Liver (tissue), 9 donors: ENCODE results near the gene CPLANE2. TPM values are rescaled to one million over a fixed set of nuclear protein-coding genes. Genes with fewer than 3 reads are reported as not detected.

ENCODE experiments used
- DNase-seq: peaks from one replicate; pipeline ENCODE4 v3.0.0-alpha.2; 2017; ENCODE audit warnings: low spot score
- H3K27ac ChIP-seq, 2 donors: one replicate each; pipeline ENCODE4 v1.7.0; 2013; ENCODE audit warnings: inconsistent platforms in 2 of 2, low read length in 2 of 2, control low read depth in 1 of 2, low read depth in 1 of 2, mild to moderate bottlenecking in 1 of 2
- H3K27me3 ChIP-seq, 4 donors: one replicate each; pipeline versions ENCODE4 v1.6.1 to v1.7.0; 2013; ENCODE audit warnings: low read length in 3 of 4, inconsistent platforms in 1 of 4, mild to moderate bottlenecking in 1 of 4, moderate library complexity in 1 of 4; ENCODE audit not compliant: control insufficient read depth in 4 of 4, insufficient read depth in 4 of 4
- H3K36me3 ChIP-seq, 4 donors: one replicate each; pipeline versions ENCODE4 v1.6.1 to v1.7.0; 2013; ENCODE audit warnings: low read length in 3 of 4, mild to moderate bottlenecking in 3 of 4, low read depth in 1 of 4, moderate library complexity in 1 of 4; ENCODE audit not compliant: control insufficient read depth in 4 of 4, insufficient read depth in 3 of 4
- H3K4me1 ChIP-seq, 4 donors: one replicate each; pipeline versions ENCODE4 v1.6.1 to v1.7.0; 2013; ENCODE audit warnings: low read length in 3 of 4, mild to moderate bottlenecking in 3 of 4, moderate library complexity in 1 of 4; ENCODE audit not compliant: control insufficient read depth in 4 of 4, insufficient read depth in 4 of 4
- H3K4me3 ChIP-seq, 3 donors: one replicate each; pipeline versions ENCODE4 v1.6.1 to v1.7.0; 2013; ENCODE audit warnings: low read length in 3 of 3, control low read depth in 1 of 3, low read depth in 1 of 3, mild to moderate bottlenecking in 1 of 3
- H3K9ac ChIP-seq, 2 donors: one replicate each; pipeline ENCODE4 v1.7.0; 2013; ENCODE audit warnings: low read length in 2 of 2, mild to moderate bottlenecking in 2 of 2, moderate library complexity in 2 of 2, control low read depth in 1 of 2, low read depth in 1 of 2
- H3K9me3 ChIP-seq, 4 donors: one replicate each; pipeline versions ENCODE4 v1.6.1 to v1.7.0; 2013; ENCODE audit warnings: low read length in 3 of 4; ENCODE audit not compliant: control insufficient read depth in 4 of 4
- ATF3 ChIP-seq: IDR thresholded peaks from 2 replicates; pipeline ENCODE4 v1.6.1; 2016; ENCODE audit warnings: antibody characterized with exemption
- EGR1 ChIP-seq, 2 donors: IDR thresholded peaks; 2 replicates each; pipeline ENCODE4 v1.6.1; 2016 to 2018; ENCODE audit warnings: antibody characterized with exemption in 2 of 2, low read depth in 2 of 2
- FOXA1 ChIP-seq: IDR thresholded peaks from 2 replicates; pipeline ENCODE4 v1.6.1; 2016; ENCODE audit warnings: antibody characterized with exemption
- FOXA2 ChIP-seq: IDR thresholded peaks from 2 replicates; pipeline ENCODE4 v1.6.1; 2016; ENCODE audit warnings: antibody characterized with exemption
- GABPA ChIP-seq, 2 donors: IDR thresholded peaks in 1 of 2; conservative IDR thresholded peaks in 1 of 2; 2 replicates each; pipeline ENCODE4 v1.6.1; 2016; ENCODE audit warnings: antibody characterized with exemption in 2 of 2, mild to moderate bottlenecking in 1 of 2, moderate library complexity in 1 of 2
- HNF4A ChIP-seq, 2 donors: conservative IDR thresholded peaks; 2 replicates each; pipeline ENCODE4 v1.6.1; 2016; ENCODE audit warnings: antibody characterized with exemption in 2 of 2, mild to moderate bottlenecking in 2 of 2
- HNF4G ChIP-seq: IDR thresholded peaks from 2 replicates; pipeline ENCODE4 v1.6.1; 2016; ENCODE audit warnings: antibody characterized with exemption
- MAX ChIP-seq: IDR thresholded peaks from 2 replicates; pipeline ENCODE4 v1.6.1; 2016; ENCODE audit warnings: antibody characterized with exemption
- NR2F2 ChIP-seq: IDR thresholded peaks from 2 replicates; pipeline ENCODE4 v1.6.1; 2016; ENCODE audit warnings: antibody characterized with exemption
- RAD21 ChIP-seq, 2 donors: IDR thresholded peaks; 2 replicates each; pipeline ENCODE4 v1.6.1; 2016; ENCODE audit warnings: antibody characterized with exemption in 2 of 2, mild to moderate bottlenecking in 2 of 2
- REST ChIP-seq: IDR thresholded peaks from 2 replicates; pipeline ENCODE4 v1.6.1; 2016; ENCODE audit warnings: antibody characterized with exemption, mild to moderate bottlenecking
- RXRA ChIP-seq, 2 donors: IDR thresholded peaks; 2 replicates each; pipeline ENCODE4 v1.6.1; 2017 to 2018; ENCODE audit warnings: antibody characterized with exemption in 2 of 2, mild to moderate bottlenecking in 1 of 2
- SP1 ChIP-seq: IDR thresholded peaks from 2 replicates; pipeline ENCODE4 v1.6.1; 2018; ENCODE audit warnings: antibody characterized with exemption, mild to moderate bottlenecking
- TAF1 ChIP-seq: conservative IDR thresholded peaks from 2 replicates; pipeline ENCODE4 v1.6.1; 2016; ENCODE audit warnings: antibody characterized with exemption, mild to moderate bottlenecking
- YY1 ChIP-seq: IDR thresholded peaks from 2 replicates; pipeline ENCODE4 v1.6.1; 2016; ENCODE audit warnings: antibody characterized with exemption, mild to moderate bottlenecking
- ZBTB33 ChIP-seq: IDR thresholded peaks from 2 replicates; pipeline ENCODE4 v1.6.1; 2016; ENCODE audit warnings: antibody characterized with exemption
- WGBS: extraction: QIAGEN DNeasy Blood & Tissue Kit; methylation state at CpG from one replicate; pipeline ENCODE4 v1.1.7; 2013; 5-methylcytosine and 5-hydroxymethylcytosine counted together
- polyA plus RNA-seq, 2 donors: library from polyadenylated mRNA; stranded (reverse) in 1 of 2; unstranded in 1 of 2; fragments of 200-250 nt in 1 of 2; fragments of >200 nt in 1 of 2; fragmentation: Nextera tagmentation in 1 of 2; extraction: Ambion mirVana in 1 of 2; gene quantifications; one replicate each; pipeline versions ENCODE4 v1.2.1 to v1.2.3, GENCODE V29; 2013 to 2015
- total RNA-seq, 2 donors: library from RNA; depleted of rRNA; stranded (reverse); fragments of >200 nt; gene quantifications; one replicate each; pipeline ENCODE4 v1.2.3, GENCODE V29; 2014
- TF ChIP-seq, protein P1 (sequence below): fragments of 150-350 bp; IDR thresholded peaks from 2 replicates; pipeline ENCODE4 v1.5.1; 2017; ENCODE audit warnings: improper control_type of control experiment, low read depth, low read length; ENCODE audit not compliant: missing input control
- donor health status: healthy.
- donor health status: healthy.
- donor health status: healthy.
- donor health status: healthy.
- donor health status: healthy.

CPLANE2 gene
- total and polyA plus RNA-seq, 4 donors: 0.96 to 2.7 (median 2.5) TPM

DNA sequence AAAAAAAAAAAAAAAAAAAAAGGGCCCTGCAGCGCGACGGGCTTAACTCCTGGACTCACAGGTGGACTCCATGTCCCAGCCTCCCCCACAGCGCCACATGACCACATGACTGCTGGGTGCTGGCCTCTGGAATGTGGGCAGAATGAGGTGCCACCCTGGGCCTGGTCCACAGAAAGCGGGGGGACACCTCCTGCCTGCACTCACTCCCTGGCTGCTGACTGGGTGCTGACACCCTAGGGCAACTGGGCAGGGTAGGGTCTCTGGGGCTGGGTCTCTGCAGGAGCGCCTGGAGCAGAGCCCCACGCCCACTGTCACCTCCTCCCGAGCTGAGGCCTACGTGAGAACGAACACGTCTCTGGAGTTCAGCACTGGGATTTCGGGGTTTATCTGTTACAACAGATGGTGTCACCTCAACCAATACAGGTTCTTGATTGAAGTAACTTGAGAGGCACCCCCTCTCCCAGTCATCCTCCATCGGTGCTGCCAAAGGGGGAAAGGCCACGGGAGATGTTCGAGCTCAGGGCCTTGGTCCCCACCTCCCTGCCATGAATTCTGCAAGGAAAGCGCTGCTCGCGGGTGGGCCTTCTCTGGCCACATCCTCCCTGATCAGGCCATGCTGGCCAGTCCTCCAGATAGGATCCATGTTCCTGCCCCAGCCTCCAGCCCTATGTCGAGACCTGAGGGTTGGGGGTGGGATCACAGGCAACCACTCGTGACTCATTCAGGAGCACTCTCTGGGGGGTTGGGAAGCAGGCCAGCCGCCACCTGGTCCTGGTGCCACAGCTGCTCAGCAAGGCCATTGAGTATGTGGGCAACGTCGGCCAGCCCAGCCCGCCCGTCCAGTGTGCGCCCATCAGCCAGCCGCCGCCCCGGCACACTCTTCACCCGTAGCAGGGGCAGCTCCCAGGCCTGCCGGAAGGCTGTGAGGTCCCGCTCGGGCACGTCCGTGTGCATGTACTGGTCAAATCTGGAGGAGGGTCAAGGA lies 5.4 kb downstream of the CPLANE2 start:
- TF ChIP-seq ATF3: no peak
- TF ChIP-seq RXRA (IDR thresholded peaks at IDR 0.05): no peak
- no peak for TF ChIP-seq FOXA2
- TF ChIP-seq MAX: no peak
- no peak for TF ChIP-seq HNF4G
- no peak for TF ChIP-seq SP1
- no peak for TF ChIP-seq RAD21 (IDR thresholded peaks at IDR 0.05)
- TF ChIP-seq REST: no peak
- no peak for TF ChIP-seq NR2F2
- TF ChIP-seq YY1: no peak
- DNase-seq: no peak
- H3K27me3 ChIP-seq: no peaks in the 10 kb centered on the region
- no peaks in the 10 kb centered on the region for H3K36me3 ChIP-seq
- no peak overlapping the region for H3K27ac ChIP-seq
- WGBS: 97% methylated on average over 35 of the region's 35 CpGs
- H3K9ac ChIP-seq: no peak overlapping the region
- H3K4me3 ChIP-seq: no peak overlapping the region
- H3K4me1 ChIP-seq: peaks cover 0 to 13% (median 5%) of the 10 kb centered on the region in 4 donors
- no peaks in the 10 kb centered on the region for H3K9me3 ChIP-seq

- TF ChIP-seq RAD21 (IDR thresholded peaks at IDR 0.05) (no peak), ATF3 (no peak), TAF1 (no peak), SP1 (no peak), REST (no peak), HNF4A (conservative IDR thresholded peaks at IDR 0.05) (no peak), NR2F2 (no peak), MAX (no peak), FOXA2 (no peak), GABPA (IDR thresholded peaks at IDR 0.05 in 1 of 2, conservative IDR thresholded peaks at IDR 0.05 in 1 of 2) (no peak), FOXA1 (no peak), EGR1 (IDR thresholded peaks at IDR 0.05; ENCODE audit: low read depth in 2 of 2) (no peak), ZBTB33 (no peak)
- TF ChIP-seq, protein P1, sequence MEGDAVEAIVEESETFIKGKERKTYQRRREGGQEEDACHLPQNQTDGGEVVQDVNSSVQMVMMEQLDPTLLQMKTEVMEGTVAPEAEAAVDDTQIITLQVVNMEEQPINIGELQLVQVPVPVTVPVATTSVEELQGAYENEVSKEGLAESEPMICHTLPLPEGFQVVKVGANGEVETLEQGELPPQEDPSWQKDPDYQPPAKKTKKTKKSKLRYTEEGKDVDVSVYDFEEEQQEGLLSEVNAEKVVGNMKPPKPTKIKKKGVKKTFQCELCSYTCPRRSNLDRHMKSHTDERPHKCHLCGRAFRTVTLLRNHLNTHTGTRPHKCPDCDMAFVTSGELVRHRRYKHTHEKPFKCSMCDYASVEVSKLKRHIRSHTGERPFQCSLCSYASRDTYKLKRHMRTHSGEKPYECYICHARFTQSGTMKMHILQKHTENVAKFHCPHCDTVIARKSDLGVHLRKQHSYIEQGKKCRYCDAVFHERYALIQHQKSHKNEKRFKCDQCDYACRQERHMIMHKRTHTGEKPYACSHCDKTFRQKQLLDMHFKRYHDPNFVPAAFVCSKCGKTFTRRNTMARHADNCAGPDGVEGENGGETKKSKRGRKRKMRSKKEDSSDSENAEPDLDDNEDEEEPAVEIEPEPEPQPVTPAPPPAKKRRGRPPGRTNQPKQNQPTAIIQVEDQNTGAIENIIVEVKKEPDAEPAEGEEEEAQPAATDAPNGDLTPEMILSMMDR: no peak
- no peak for DNase-seq
Measured at GRCh38 chr1:16230744-16231143, 6.2 kb downstream of the CPLANE2 start.

More at GRCh38 chr1:16230744-16231143, 6.2 kb downstream of the CPLANE2 start:
- WGBS: 90% methylated on average over 13 of the region's 13 CpGs
- Histone ChIP-seq H3K36me3 (no peaks in the 10 kb centered on the region), H3K27me3 (no peaks in the 10 kb centered on the region), H3K9ac (no peak overlapping the region), H3K27ac (no peak overlapping the region), H3K4me3 (no peak overlapping the region), H3K4me1 (peaks cover 1 to 12% (median 6%) of the 10 kb centered on the region in 4 donors), H3K9me3 (no peaks in the 10 kb centered on the region)
